NCI-H1092 treated with DMSO at 0.1 percent for 48 hours (cell line): ENCODE measurements around the gene TMEM132C.

Source experiments
- DNase-seq: peaks from one replicate; lab custom pipeline; 2025; lab: John Stamatoyannopoulos, UW

The TMEM132C gene

DNA sequence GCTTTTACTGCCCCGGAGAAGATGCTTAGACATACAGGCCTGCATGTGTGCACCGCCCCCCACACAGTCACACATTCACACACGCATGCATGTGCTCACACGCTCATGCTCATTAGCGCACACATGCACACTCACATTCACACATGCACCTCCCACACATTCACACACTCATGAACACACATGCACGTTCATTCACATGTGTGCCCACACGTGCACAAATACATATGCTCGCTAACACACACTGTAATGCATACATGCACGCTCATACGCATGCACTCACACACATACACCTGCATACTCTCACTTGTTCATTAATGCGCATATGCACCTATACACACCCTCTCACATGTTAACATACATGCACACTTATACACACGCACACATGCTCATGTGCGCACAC, 21.9 kb downstream of the TMEM132C start:
- no peak for DNase-seq

- DNase-seq: no peak
These were observed 24.0 kb downstream of the TMEM132C start for GRCh38 chr12:128290938-128291337.

DNA sequence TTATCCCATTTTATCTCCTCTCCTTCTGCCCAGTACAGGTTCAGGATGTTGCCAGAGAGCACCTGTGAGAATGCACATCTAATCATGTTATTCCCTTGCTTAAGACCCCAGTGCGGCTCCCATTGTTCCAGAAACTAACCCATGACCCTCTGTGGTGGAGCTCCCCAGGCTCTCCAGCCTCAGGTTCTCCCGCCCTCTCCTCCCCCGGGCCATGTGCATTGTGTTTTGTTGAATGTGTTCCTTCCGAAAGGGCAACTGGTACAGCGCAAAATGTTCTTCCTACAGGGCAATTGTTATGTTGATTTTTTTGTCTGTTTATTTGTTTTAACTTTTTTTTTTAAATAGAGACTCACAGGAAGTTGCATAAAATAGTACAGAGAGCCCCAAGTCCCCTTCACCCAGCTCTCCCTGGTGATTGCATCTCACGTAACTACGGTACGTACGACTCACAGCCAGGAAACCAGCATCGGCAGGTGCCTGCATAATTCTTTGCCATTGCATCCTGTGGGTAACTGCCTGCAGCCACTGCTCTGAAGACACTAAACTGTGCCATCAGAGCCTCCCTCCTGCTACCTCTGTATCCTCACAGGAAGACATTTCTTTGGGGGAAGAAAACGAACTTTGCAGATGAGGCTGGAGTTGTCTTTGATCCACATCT, 31.2 kb downstream of the TMEM132C start:
- no peak for DNase-seq

DNA sequence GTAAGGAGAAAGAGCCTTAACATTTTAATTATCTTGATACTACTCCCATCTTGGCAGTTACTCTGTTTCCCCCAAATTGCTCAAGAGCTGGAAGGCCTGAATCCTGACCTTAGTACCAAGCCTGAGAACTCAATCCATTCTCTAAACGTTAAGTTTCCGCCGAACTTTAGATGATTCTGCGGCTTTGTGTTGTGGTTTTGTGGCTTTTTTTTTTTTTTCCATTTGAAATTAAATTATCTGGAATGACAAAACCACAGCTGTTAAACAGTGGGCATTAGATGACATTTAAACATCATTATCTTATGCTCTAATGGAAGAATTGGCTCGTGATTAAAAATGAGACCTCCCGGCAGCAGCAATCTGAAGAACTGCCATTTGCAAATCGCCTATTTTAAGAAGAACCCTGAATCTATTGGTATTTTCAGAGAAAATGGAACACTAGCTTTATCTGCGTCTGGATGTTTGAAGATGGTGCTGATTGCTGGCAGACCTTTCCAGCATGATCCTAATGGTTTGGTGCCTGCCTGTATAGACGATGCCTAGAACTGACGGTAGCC, 38.4 kb downstream of the TMEM132C start:
- DNase-seq: no peak

DNA sequence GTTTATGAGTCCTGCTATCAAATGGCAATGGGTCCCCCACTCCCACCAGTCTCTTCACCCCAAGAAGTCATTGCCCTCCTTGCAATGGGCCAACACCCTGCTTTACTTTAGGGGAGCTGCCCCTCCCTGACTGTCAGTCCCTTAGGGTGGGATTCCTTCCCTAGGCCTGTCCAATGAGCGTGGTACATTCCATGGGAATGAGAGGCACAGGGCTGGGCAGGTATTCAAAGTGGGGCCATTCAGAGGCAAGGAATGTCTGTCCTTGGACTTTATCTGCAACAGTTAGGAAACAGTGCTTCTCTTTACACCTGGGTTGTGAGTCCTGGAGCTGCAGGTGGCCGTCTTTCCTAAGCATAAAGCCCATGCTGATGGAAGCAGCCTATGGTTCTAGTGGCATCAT, 40.8 kb downstream of the TMEM132C start:
- DNase-seq: no peak

GRCh38 chr12:128312661-128313060, 45.7 kb downstream of the TMEM132C start:
- DNase-seq: no peak

DNA sequence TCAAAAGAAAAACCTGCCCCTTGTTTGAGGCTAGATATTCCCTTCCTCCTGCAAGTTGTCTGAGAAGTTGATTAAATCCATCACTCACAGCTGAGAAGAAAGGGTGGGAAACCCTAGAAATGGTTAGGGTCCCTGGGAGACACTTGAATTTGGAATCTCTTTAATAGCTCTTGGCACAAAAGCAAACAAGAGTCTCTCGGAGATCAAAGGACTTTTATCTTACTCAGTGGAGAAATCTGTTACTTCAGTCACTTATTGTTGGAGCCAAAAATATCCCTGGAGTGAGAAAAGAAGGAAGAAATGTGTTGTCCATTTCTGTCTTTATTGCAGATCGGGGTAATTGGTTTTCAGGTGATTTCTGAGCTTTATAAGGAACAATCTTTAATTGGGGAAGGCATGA, 47.0 kb downstream of the TMEM132C start:
- DNase-seq: no peak

GRCh38 chr12:128314611-128315010, 47.6 kb downstream of the TMEM132C start:
- DNase-seq: no peak

DNA sequence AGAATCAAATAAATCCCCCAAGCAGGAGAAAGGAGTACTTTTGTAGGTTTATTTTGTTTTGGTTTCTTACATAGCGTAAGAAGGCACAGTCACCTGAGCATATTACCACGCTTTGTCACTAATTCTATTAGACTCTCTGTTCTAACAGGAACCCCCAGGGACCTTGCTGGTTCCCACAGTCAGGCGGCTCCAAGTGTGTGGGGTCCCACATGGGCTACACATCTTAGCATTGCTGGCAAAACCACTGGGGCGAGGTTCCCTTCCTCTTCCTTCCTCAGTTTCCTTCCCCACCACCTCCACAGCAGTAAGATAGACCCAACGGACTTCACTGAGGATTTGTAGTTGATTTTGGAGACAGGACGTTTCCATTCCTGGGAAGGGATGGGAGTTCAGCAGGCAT, 49.1 kb downstream of the TMEM132C start:
- no peak for DNase-seq

DNA sequence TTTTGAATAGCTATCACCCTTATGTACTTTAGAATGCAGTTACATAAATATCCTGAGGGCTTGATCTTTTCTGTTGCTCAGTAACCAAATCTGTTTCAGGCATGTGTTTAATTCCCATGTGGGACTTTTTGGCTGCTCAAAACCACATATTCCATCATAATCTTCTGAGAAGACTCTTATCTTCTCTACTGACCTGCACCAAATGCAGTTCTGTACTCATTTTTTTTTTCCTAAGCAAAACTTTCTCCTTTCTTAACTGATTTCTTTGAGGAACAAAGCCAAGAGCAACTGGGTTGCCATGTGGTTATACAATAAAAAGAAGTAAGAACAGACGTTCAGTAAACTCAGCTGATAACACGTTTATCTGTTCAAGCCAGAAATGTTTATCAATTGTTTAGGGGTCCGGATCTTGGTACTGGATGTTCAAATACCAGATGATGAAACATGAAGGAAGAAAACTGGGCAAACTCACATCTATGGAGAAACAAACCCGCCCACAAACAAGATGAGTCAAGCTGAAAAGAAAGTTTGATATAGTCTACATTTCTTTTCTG, 50.1 kb downstream of the TMEM132C start:
- DNase-seq: no peak

GRCh38 chr12:128318341-128318740, 51.4 kb downstream of the TMEM132C start:
- DNase-seq: peak; percentile 71

GRCh38 chr12:128318946-128319345, 52.0 kb downstream of the TMEM132C start:
- DNase-seq: no peak

GRCh38 chr12:128322341-128322740, 55.4 kb downstream of the TMEM132C start:
- DNase-seq: no peak

DNA sequence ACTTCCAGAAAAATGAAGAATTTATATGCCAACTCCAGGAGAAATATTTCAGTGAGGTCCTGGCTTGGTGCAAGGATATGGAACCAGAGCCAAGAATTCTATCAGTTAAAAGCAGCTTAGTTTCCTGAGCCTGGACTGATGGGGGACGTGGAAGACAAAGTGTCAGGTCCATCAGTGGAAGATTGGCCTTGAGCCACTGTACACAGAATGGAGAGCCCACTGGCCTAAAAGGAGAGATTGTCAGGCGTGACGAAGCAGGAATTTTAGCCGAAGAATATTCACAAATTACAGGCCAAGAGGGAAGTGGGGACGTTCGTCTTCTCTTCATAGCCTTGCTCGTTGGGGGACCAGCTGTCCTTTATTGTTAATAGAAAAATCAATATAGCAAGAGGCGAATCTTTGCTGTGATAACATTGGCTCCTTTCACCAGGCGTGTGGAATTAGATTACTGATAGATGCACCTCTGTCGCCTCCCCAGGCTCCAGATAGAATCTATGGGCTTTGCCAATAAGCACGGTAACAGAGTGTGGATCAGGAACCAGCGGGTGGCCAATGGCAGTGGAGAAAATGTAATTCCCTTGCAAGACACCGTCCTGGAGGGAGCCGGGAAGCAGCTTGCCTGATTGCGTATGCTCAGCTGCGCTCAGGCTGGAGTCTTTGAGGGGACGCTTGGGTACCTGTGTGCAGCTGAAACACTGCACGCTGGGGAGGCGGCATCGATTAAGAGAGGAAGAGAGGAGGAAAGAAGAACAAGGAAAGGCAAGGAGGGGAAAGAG, 56.4 kb downstream of the TMEM132C start:
- DNase-seq: peak; percentile 88

DNA sequence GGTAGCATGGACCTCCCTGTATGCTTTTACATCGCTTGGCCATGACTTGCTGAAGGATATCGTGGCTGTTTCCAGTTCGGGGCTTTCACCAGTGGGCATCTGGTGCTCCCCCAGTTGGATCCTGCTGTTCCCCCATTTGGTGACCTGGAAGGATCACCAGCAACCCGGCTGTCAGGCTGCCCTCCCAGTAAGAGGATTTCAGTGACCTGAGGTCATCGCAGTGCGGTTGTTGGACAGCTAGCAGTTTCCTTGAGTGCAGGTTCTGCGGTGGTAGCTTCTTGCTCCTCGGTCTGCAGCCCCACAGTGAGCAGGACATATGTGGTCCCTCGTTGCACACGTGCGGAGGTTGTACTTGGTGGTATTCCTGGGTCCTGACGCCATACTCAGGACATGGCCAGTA, 58.7 kb downstream of the TMEM132C start:
- DNase-seq: no peak

- no peak for DNase-seq
These were observed 59.4 kb downstream of the TMEM132C start for GRCh38 chr12:128326406-128326805.

- DNase-seq: no peak
These were observed 62.0 kb downstream of the TMEM132C start for GRCh38 chr12:128328961-128329360.

DNA sequence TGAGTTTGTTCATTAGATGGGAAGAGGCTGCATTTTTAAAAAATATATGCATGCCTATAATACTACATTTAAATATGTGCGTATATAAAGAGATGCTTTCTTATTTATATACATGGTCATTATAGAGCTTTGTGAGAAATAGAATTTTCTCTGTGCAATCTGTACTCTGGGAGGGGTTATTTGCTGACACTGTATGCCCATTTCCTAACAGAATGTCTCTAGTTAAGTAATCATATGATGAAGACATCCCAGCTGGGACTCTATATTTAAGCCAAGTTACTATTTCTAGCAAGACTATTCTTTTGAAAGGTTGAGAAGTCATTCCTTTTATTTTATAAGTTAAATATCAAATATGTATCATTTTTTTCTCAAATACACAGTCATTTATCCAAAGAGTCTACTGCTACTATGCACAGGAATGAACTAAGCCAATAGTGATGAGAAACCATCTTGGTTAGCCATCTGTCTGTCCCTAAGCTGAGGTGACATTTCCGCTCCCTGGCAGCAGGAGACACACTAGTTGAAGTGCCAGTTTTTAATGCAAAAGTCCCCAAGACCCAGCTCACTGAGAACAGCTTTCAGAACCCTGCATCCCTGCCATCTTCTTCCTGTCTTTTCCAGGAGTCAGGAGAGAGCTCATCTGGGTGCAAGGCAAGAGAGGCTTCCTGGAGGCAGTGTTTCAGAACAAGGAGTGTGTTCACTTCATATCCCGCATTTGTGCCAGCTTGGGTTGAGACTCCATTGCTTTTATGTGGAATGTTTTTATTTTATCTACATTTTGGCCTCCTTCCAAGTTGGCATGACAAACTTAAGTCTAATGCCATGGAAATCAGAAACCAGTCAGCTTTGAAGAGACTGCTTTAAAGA, 69.5 kb downstream of the TMEM132C start:
- DNase-seq: peak; percentile 48

DNA sequence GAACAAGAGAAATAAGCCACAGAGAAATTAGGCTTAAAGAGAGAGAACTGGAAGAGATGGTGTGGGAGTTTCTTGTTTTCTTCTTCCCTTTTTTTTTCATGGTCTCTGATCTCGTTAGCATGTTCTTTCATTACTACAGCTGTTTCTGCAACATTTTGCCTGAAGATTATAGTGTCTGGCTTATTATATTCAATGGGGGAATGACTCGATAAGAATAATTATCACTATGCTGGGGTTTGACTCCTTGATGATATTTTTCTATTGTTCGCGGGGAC, 70.0 kb downstream of the TMEM132C start:
- no peak for DNase-seq

- DNase-seq: peak; percentile 33
These were observed 70.6 kb downstream of the TMEM132C start for GRCh38 chr12:128337431-128338170.

DNA sequence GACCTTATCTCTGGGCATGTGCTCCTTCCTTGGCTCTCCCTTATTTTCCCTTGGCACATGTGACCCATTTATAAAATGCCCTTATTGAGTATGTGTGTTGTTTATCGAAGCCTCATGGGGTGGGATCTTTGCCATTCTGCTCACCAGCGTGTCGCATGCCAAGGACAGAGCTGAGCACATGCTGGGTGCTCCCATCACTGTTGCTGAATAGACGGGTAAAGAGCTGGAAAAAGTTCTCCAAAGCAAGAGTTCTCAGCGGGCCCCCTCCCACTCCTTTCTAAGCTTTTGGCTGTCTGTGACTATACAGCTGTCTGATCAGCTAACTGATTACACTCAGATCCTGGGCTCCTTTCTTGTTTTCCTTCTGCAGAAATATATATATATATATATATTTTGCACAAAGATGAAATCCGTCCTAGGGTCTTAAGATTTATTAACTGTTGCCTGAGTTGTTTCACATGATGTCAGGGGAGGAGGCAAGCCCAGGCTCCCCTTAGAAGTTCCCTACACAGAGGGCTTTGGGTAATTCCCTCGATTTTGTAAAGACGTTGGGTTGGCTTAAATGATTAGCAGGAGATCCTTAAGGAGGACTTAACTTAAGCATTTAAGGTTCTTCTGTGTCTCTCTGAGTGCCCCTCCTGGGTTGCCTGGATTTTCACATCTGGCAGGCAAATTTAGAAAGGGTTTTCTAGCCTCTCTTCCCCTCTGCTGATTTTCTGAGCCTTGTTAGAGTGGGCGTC, 71.6 kb downstream of the TMEM132C start:
- peak; percentile 30 for DNase-seq
